Endothelial cell of umbilical vein (primary cell): ENCODE results near the gene ATP6V1G1. TPM values are rescaled to one million over a fixed set of nuclear protein-coding genes. Genes with fewer than 3 reads are reported as not detected.

Experiments
- BruUV-seq: library from RNA; stranded (reverse); fragments of 400-500 nt; replicated peaks from 2 replicates; lab custom pipeline; 2021; lab: Mats Ljungman, UMichigan
- CTCF ChIA-PET: fragments of 300-600, 350-600 bp; sonication (Branson Sonifier 250); formaldehyde crosslinking; loops from one replicate; lab custom pipeline; 2021; ENCODE audit warnings: antibody characterized with exemption, inconsistent platforms; lab: Charles Lee
- POLR2A ChIA-PET: fragments of 300-600, 350-600 bp; sonication (Branson Sonifier 250); formaldehyde crosslinking; loops from one replicate; lab custom pipeline; 2021; ENCODE audit warnings: antibody characterized with exemption, inconsistent platforms; lab: Charles Lee
- DNase-seq: peaks from one replicate; pipeline ENCODE4 v3.0.0-alpha.2; 2011; ENCODE audit warnings: low read depth, low spot score
- FAIRE-seq: peaks from 2 replicates; lab custom pipeline; 2011; peaks lifted over from hg19 to GRCh38; lab: Jason Lieb, UNC
- H2AFZ ChIP-seq: 2 replicates; pipeline ENCODE4 v1.6.0; 2012; ENCODE audit warnings: low read depth, low read length, control low read depth, inconsistent platforms
- H3K27ac ChIP-seq: 2 replicates; pipeline ENCODE4 v1.5.1; 2011; ENCODE audit warnings: low read depth, mild to moderate bottlenecking, control low read depth, low read length, moderate library complexity; ENCODE audit not compliant: insufficient read depth
- H3K27me3 ChIP-seq, 2 experiments: 2 replicates each; pipeline versions ENCODE4 v1.6.0 to v1.6.1; 2011; ENCODE audit warnings: low read length in 2 of 2, mixed read lengths in 1 of 2; ENCODE audit not compliant: control insufficient read depth in 2 of 2, insufficient read depth in 2 of 2
- H3K36me3 ChIP-seq, 2 experiments: 2 replicates in 1 of 2; 3 replicates in 1 of 2; pipeline ENCODE4 v1.5.1; 2011; ENCODE audit warnings: low read length in 2 of 2, mild to moderate bottlenecking in 1 of 2, moderate library complexity in 1 of 2; ENCODE audit not compliant: control insufficient read depth in 2 of 2, insufficient read depth in 2 of 2; ENCODE audit errors: extremely low read depth in 1 of 2
- H3K4me1 ChIP-seq: 3 replicates; pipeline ENCODE4 v1.5.1; 2011; ENCODE audit warnings: mild to moderate bottlenecking, low read length; ENCODE audit not compliant: control insufficient read depth, insufficient read depth; ENCODE audit errors: extremely low read depth
- H3K4me2 ChIP-seq: 2 replicates; pipeline ENCODE4 v1.6.1; 2011; ENCODE audit warnings: low read length, control low read depth, mixed read lengths; ENCODE audit not compliant: insufficient read depth
- H3K4me3 ChIP-seq, 3 experiments: fragments of 200-600 bp in 1 of 3; sonication (generic), shearing (Covaris generic) in 1 of 3; replicated peaks in 1 of 3; 2 replicates each; pipeline ENCODE4 v1.5.1; 2011 to 2016; ENCODE audit warnings: control low read depth in 3 of 3, low read length in 3 of 3, mild to moderate bottlenecking in 2 of 3, inconsistent platforms in 1 of 3, low read depth in 1 of 3, moderate library complexity in 1 of 3; ENCODE audit not compliant: insufficient read depth in 1 of 3
- H3K79me2 ChIP-seq: 2 replicates; pipeline ENCODE4 v1.6.0; 2012; ENCODE audit warnings: low read length, inconsistent platforms; ENCODE audit not compliant: control insufficient read depth, insufficient read depth
- H3K9ac ChIP-seq: replicated peaks from 2 replicates; pipeline ENCODE3; 2011; ENCODE audit warnings: low read length, control low read depth; ENCODE audit not compliant: insufficient read depth; ENCODE audit errors: extremely low read depth
- H3K9me1 ChIP-seq: replicated peaks from 3 replicates; pipeline ENCODE4 v1.6.0; 2011; ENCODE audit warnings: mild to moderate bottlenecking, low read length; ENCODE audit not compliant: control insufficient read depth, insufficient read depth; ENCODE audit errors: extremely low read depth
- H3K9me3 ChIP-seq: replicated peaks from 2 replicates; pipeline ENCODE4 v1.5.1; 2012; ENCODE audit warnings: low read length, inconsistent platforms; ENCODE audit not compliant: control insufficient read depth, insufficient read depth
- H4K20me1 ChIP-seq: replicated peaks from 2 replicates; pipeline ENCODE3; 2011; ENCODE audit warnings: mild to moderate bottlenecking, low read length; ENCODE audit not compliant: control insufficient read depth, insufficient read depth; ENCODE audit errors: extremely low read depth
- EZH2 ChIP-seq: IDR thresholded peaks from 2 replicates; pipeline ENCODE4 v1.6.1; 2012; ENCODE audit warnings: borderline replicate concordance, low read depth, mild to moderate bottlenecking, moderate library complexity, low read length, inconsistent platforms; ENCODE audit not compliant: severe bottlenecking
- GATA2 ChIP-seq: IDR thresholded peaks from 2 replicates; pipeline ENCODE4 v1.7.0; 2011; ENCODE audit warnings: low read depth, mild to moderate bottlenecking, moderate library complexity, mixed read lengths, low read length; ENCODE audit not compliant: insufficient read length, insufficient read depth
- JUN ChIP-seq: IDR thresholded peaks from 2 replicates; pipeline ENCODE4 v1.6.1; 2011; ENCODE audit warnings: borderline replicate concordance, low read depth; ENCODE audit not compliant: insufficient read length, insufficient read depth
- MYC ChIP-seq: IDR thresholded peaks from one replicate; pipeline ENCODE4 v1.6.1; 2011; ENCODE audit warnings: mild to moderate bottlenecking, low read depth, low read length
- POLR2A ChIP-seq: IDR thresholded peaks from 2 replicates; pipeline ENCODE4 v1.6.1; 2012; ENCODE audit warnings: low read depth, mild to moderate bottlenecking, control low read depth, low read length
- POLR2AphosphoS5 ChIP-seq: IDR thresholded peaks from 2 replicates; pipeline ENCODE4 v1.6.1; 2012; ENCODE audit warnings: low read depth, mild to moderate bottlenecking, control low read depth, low read length, moderate library complexity; ENCODE audit not compliant: insufficient read depth
- dilution Hi-C: fragments of 300-500 bp; cut with MboI; formaldehyde crosslinking; loops from one replicate; pipeline ENCODE4 v1.15.0; 2019; ENCODE audit warnings: low sequenced_read_pairs; ENCODE audit not compliant: extremely low pct_ligation_motif_present
- intact Hi-C: fragments of 100-400 bp; cut with micrococcal nuclease; formaldehyde crosslinking; loops from one replicate; pipeline ENCODE4 v1.10.0; 2022
- polyA plus RNA-seq, 4 experiments: library from polyadenylated mRNA; depleted of rRNA in 3 of 4; stranded (reverse) in 3 of 4; unstranded in 1 of 4; fragments of >200 nt; gene quantifications; 2 replicates each; pipeline versions ENCODE4 v1.2.1 to v1.2.3, GENCODE V29; 2011 to 2012; ENCODE audit warnings: missing spikeins in 1 of 4
- total RNA-seq: library from RNA; stranded (reverse); gene quantifications from 2 replicates; pipeline ENCODE4 v1.2.3, GENCODE V29; 2021
- TF ChIP-seq, protein P1 (sequence below), 2 donors: IDR thresholded peaks; 1 replicate in 1 of 2; 2 replicates in 1 of 2; pipeline ENCODE4 v1.5.1; 2011; ENCODE audit warnings: low read length in 2 of 2, mild to moderate bottlenecking in 2 of 2, moderate library complexity in 2 of 2, control low read depth in 1 of 2, inconsistent platforms in 1 of 2, low read depth in 1 of 2; ENCODE audit not compliant: insufficient read depth in 1 of 2; ENCODE audit errors: extremely low read depth in 1 of 2
- TF ChIP-seq, protein P2 (sequence below): IDR thresholded peaks from 2 replicates; pipeline ENCODE4 v1.6.1; 2011; ENCODE audit not compliant: insufficient read depth, insufficient read length

Gene ATP6V1G1
- total and polyA plus RNA-seq, 2 donors (not counting 3 experiments of a cell fraction or from before 2014, with no cell fraction given) = 78.9 to 96.9 TPM

- Histone ChIP-seq H3K9me3 (no peaks in the 10 kb centered on the region), H3K4me2 (no peak overlapping the region), H3K9me1 (no peaks in the 10 kb centered on the region), H3K27me3 (no peaks in the 10 kb centered on the region), H3K36me3 (peaks cover 0 to 5% of the 10 kb centered on the region in 2 experiments), H3K79me2 (no peaks in the 10 kb centered on the region), H2AFZ (no peak overlapping the region), H4K20me1 (no peaks in the 10 kb centered on the region), H3K27ac (no peak overlapping the region), H3K4me3 (no peak overlapping the region), H3K9ac (no peak overlapping the region), H3K4me1 (no peaks in the 10 kb centered on the region)
- DNase-seq (no peak), FAIRE-seq (no peak)
- BruUV-seq = no TSS peak
- intact Hi-C loops = no loop called here
- ChIA-PET CTCF (interaction anchor here (1.3 to 3.7 kb wide), 2 partner anchors 10 to 12 kb away, joined by 3 to 25 read pairs; no protein-coding TSS in a partner anchor), POLR2A (no interaction called here)
- no peak for TF ChIP-seq POLR2A
- TF ChIP-seq, protein P1, sequence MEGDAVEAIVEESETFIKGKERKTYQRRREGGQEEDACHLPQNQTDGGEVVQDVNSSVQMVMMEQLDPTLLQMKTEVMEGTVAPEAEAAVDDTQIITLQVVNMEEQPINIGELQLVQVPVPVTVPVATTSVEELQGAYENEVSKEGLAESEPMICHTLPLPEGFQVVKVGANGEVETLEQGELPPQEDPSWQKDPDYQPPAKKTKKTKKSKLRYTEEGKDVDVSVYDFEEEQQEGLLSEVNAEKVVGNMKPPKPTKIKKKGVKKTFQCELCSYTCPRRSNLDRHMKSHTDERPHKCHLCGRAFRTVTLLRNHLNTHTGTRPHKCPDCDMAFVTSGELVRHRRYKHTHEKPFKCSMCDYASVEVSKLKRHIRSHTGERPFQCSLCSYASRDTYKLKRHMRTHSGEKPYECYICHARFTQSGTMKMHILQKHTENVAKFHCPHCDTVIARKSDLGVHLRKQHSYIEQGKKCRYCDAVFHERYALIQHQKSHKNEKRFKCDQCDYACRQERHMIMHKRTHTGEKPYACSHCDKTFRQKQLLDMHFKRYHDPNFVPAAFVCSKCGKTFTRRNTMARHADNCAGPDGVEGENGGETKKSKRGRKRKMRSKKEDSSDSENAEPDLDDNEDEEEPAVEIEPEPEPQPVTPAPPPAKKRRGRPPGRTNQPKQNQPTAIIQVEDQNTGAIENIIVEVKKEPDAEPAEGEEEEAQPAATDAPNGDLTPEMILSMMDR (IDR thresholded peaks at IDR 0.05; ENCODE audit: extremely low read depth in 1 of 2, insufficient read depth in 1 of 2, low read depth in 1 of 2, low read length in 2 of 2) = no peak
- dilution Hi-C loops = no loop called here
Measured at GRCh38 chr9:114643001-114643400, 55.4 kb downstream of the ATP6V1G1 start.

- no peaks in the 10 kb centered on the region for H3K9me3 ChIP-seq
- H3K36me3 ChIP-seq = peaks cover 0 to 5% of the 10 kb centered on the region in 2 experiments
- H3K27ac ChIP-seq = no peak overlapping the region
- no peak overlapping the region for H3K9ac ChIP-seq
- TF ChIP-seq GATA2 (no peak), POLR2AphosphoS5 (no peak), JUN (no peak), MYC (no peak), POLR2A (no peak), EZH2 (no peak)
- TF ChIP-seq, protein P2, sequence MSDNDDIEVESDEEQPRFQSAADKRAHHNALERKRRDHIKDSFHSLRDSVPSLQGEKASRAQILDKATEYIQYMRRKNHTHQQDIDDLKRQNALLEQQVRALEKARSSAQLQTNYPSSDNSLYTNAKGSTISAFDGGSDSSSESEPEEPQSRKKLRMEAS = no peak
- TF ChIP-seq, protein P1 (IDR thresholded peaks at IDR 0.05; ENCODE audit: extremely low read depth in 1 of 2, insufficient read depth in 1 of 2, low read depth in 1 of 2, low read length in 2 of 2) = no peak
- DNase-seq = no peak
- H3K4me3 ChIP-seq = no peak overlapping the region
- no peak for FAIRE-seq
- no peak overlapping the region for H2AFZ ChIP-seq
- POLR2A ChIA-PET = no interaction called here
- CTCF ChIA-PET = interaction anchor here (1.3 to 3.7 kb wide), 2 partner anchors 9 to 238 kb away, joined by 3 to 25 read pairs; no protein-coding TSS in a partner anchor
- H3K4me1 ChIP-seq = no peaks in the 10 kb centered on the region
- intact Hi-C loops = no loop called here
- H3K27me3 ChIP-seq = no peaks in the 10 kb centered on the region
- H4K20me1 ChIP-seq = no peaks in the 10 kb centered on the region
- H3K9me1 ChIP-seq = no peaks in the 10 kb centered on the region
- H3K4me2 ChIP-seq = no peak overlapping the region
- dilution Hi-C loops = no loop called here
- no TSS peak for BruUV-seq
- no peaks in the 10 kb centered on the region for H3K79me2 ChIP-seq
Measured at GRCh38 chr9:114643896-114644295, 56.3 kb downstream of the ATP6V1G1 start.
